HL-60 (cell line): ENCODE results near the gene ASTN2.

Experiments used
- DNase-seq, 2 experiments: peaks; one replicate each; pipeline ENCODE4 v3.0.0-alpha.2; 2010 to 2020; ENCODE audit warnings: low read depth in 1 of 2, low spot score in 1 of 2
- H3K27ac ChIP-seq: fragments of 250-450 bp; sonication (Bioruptor Pico); replicated peaks from 2 replicates; pipeline ENCODE4 v1.5.1; 2020; ENCODE audit warnings: mild to moderate bottlenecking, moderate library complexity
- H3K27me3 ChIP-seq: fragments of 250-450 bp; sonication (Bioruptor Pico); 2 replicates; pipeline ENCODE4 v1.5.1; 2021; ENCODE audit warnings: mild to moderate bottlenecking, moderate library complexity; ENCODE audit not compliant: insufficient read depth, poor library complexity, severe bottlenecking
- H3K4me3 ChIP-seq: replicated peaks from 2 replicates; pipeline ENCODE4 v1.5.1; 2011; ENCODE audit warnings: mild to moderate bottlenecking, control low read depth, low read length; ENCODE audit not compliant: insufficient read depth
- GABPA ChIP-seq: IDR thresholded peaks from 2 replicates; pipeline ENCODE4 v1.6.1; 2012; ENCODE audit warnings: low read depth
- POLR2AphosphoS5 ChIP-seq: IDR thresholded peaks from 2 replicates; pipeline ENCODE4 v1.6.1; 2012; ENCODE audit warnings: low read depth
- SPI1 ChIP-seq: IDR thresholded peaks from 2 replicates; pipeline ENCODE4 v1.6.1; 2012; ENCODE audit warnings: low read depth, mild to moderate bottlenecking, borderline replicate concordance
- TF ChIP-seq, protein P1 (sequence below): IDR thresholded peaks from one replicate; pipeline ENCODE4 v1.5.1; 2011; ENCODE audit warnings: low read length, control low read depth, inconsistent platforms; ENCODE audit not compliant: insufficient read depth
- TF ChIP-seq, protein P2 (sequence below): IDR thresholded peaks from 2 replicates; pipeline ENCODE4 v1.6.1; 2012; ENCODE audit warnings: low read depth; ENCODE audit not compliant: insufficient replicate concordance

ASTN2 gene

DNA sequence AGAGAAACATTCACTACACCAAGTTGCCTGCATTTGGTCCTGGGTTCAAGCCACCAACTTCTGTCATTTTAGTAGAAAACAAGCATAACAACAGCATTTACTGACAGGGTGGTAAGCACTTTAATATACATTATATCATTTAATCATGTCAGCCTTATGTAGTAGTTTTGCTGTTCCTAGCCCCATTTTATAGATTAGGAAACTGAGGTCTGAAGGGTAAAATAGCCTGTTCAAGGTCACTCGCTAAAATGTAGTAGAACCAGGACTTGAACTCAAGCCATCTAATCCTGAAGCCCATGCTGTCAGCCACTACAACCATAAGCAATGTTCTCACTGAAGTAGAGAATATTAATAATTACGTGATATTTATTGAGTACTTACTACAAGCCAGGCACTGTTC, 787.4 kb downstream of the ASTN2 start:
- H3K27ac ChIP-seq: no peak overlapping the region

DNA sequence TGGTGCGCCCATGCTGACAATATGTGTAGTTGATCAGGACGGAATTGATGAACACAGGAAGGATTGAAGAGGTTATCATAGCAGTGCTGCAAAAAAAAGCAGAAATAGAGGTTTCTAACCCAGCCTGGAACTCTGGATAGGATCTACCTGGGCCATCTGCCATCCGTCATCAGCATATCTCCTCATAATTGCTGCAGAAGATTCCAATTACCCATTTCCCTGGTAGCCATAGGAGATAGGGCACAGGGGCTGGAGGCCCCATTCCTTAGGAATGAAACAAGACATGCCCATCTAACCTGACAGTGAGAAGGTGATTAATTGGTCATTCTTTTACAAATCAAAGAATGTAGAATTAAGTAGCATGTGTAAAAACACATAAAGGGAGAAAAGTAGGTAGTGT, 788.1 kb downstream of the ASTN2 start:
- no peak for DNase-seq
- TF ChIP-seq SPI1 (no peak), POLR2AphosphoS5 (no peak), GABPA (no peak)
- TF ChIP-seq, protein P1, sequence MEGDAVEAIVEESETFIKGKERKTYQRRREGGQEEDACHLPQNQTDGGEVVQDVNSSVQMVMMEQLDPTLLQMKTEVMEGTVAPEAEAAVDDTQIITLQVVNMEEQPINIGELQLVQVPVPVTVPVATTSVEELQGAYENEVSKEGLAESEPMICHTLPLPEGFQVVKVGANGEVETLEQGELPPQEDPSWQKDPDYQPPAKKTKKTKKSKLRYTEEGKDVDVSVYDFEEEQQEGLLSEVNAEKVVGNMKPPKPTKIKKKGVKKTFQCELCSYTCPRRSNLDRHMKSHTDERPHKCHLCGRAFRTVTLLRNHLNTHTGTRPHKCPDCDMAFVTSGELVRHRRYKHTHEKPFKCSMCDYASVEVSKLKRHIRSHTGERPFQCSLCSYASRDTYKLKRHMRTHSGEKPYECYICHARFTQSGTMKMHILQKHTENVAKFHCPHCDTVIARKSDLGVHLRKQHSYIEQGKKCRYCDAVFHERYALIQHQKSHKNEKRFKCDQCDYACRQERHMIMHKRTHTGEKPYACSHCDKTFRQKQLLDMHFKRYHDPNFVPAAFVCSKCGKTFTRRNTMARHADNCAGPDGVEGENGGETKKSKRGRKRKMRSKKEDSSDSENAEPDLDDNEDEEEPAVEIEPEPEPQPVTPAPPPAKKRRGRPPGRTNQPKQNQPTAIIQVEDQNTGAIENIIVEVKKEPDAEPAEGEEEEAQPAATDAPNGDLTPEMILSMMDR: no peak
- TF ChIP-seq, protein P2, sequence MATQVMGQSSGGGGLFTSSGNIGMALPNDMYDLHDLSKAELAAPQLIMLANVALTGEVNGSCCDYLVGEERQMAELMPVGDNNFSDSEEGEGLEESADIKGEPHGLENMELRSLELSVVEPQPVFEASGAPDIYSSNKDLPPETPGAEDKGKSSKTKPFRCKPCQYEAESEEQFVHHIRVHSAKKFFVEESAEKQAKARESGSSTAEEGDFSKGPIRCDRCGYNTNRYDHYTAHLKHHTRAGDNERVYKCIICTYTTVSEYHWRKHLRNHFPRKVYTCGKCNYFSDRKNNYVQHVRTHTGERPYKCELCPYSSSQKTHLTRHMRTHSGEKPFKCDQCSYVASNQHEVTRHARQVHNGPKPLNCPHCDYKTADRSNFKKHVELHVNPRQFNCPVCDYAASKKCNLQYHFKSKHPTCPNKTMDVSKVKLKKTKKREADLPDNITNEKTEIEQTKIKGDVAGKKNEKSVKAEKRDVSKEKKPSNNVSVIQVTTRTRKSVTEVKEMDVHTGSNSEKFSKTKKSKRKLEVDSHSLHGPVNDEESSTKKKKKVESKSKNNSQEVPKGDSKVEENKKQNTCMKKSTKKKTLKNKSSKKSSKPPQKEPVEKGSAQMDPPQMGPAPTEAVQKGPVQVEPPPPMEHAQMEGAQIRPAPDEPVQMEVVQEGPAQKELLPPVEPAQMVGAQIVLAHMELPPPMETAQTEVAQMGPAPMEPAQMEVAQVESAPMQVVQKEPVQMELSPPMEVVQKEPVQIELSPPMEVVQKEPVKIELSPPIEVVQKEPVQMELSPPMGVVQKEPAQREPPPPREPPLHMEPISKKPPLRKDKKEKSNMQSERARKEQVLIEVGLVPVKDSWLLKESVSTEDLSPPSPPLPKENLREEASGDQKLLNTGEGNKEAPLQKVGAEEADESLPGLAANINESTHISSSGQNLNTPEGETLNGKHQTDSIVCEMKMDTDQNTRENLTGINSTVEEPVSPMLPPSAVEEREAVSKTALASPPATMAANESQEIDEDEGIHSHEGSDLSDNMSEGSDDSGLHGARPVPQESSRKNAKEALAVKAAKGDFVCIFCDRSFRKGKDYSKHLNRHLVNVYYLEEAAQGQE: no peak
- no peak overlapping the region for H3K27ac ChIP-seq
- no peaks in the 10 kb centered on the region for H3K27me3 ChIP-seq
- no peak overlapping the region for H3K4me3 ChIP-seq

More for the DNA sequence above, 787.4 kb downstream of the ASTN2 start:
- no peak for DNase-seq
- Histone ChIP-seq H3K4me3 (no peak overlapping the region), H3K27me3 (no peaks in the 10 kb centered on the region)
- TF ChIP-seq, protein P1: no peak
- no peak for TF ChIP-seq POLR2AphosphoS5
- TF ChIP-seq, protein P2: no peak
- TF ChIP-seq SPI1: no peak
- no peak for TF ChIP-seq GABPA

DNA sequence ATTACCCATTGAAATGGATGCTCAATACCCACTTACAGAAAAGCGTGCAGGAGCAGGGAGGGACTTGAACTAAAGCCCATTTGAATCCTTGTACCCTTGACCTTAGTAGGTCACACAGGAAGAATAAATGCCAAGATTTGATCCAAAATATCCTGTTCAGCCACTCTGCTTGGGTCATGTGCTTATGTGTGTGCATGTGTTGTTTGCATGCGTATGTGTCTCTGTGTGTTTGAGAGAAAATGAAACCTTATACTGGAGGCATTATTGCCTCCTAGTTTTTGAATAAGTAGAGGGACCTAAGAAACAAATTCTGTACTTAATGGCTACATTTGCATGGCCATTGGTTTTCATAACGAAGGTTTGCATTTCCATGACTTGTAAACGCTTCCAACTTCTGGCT, 791.1 kb downstream of the ASTN2 start:
- Histone ChIP-seq H3K27me3 (no peaks in the 10 kb centered on the region), H3K4me3 (no peak overlapping the region), H3K27ac (no peak overlapping the region)
- TF ChIP-seq POLR2AphosphoS5 (no peak), GABPA (no peak), SPI1 (no peak)
- TF ChIP-seq, protein P1: no peak
- TF ChIP-seq, protein P2: no peak
- no peak for DNase-seq
